Measurements from ENCODE around the gene RIMKLA. TPM values are rescaled to one million over a fixed set of nuclear protein-coding genes. Genes with fewer than 3 reads are reported as not detected.

Gene RIMKLA
- total RNA-seq, 1 donor from 2014 or later: 0.07 TPM

Other genes with a start within 250 kb of the RIMKLA start
- gene GUCA2B, start 227.4 kb upstream of the RIMKLA start, total RNA-seq: not detected in 2 replicates
- not detected in 2 replicates for gene GUCA2A, start 216.0 kb upstream of the RIMKLA start, total RNA-seq
- 12.4 and 16.1 TPM in 2 replicates for gene FOXJ3, start 45.6 kb upstream of the RIMKLA start, total RNA-seq
- gene ZMYND12, start 75.2 kb downstream of the RIMKLA start, total RNA-seq: 0.28 and 0.40 TPM in 2 replicates
- gene PPCS, start 75.8 kb downstream of the RIMKLA start, total RNA-seq: 22.0 and 28.3 TPM in 2 replicates
- gene CCDC30, start 82.5 kb downstream of the RIMKLA start, total RNA-seq: 0.53 and 0.60 TPM in 2 replicates